ENCODE results near the gene HPS3. TPM values are rescaled to one million over a fixed set of nuclear protein-coding genes. Genes with fewer than 3 reads are reported as not detected.

The HPS3 gene
- total RNA-seq, 1 donor: 30.7 TPM

GRCh38 chr3:149118724-149119123 lies 10.7 kb upstream of the HPS3 start:
- DNase-seq (ENCODE audit: low read depth): no peak
- no peak overlapping the region for H3K4me3 ChIP-seq (ENCODE audit: low read depth, low read length)
- no peak for TF ChIP-seq CTCF (IDR thresholded peaks at IDR 0.05; ENCODE audit: insufficient read depth, low read depth, low read length)

GRCh38 chr3:149119466-149119865 lies 10.0 kb upstream of the HPS3 start:
- H3K4me3 ChIP-seq (ENCODE audit: low read depth, low read length): no peak overlapping the region
- DNase-seq (ENCODE audit: low read depth): no peak
- TF ChIP-seq CTCF (IDR thresholded peaks at IDR 0.05; ENCODE audit: insufficient read depth, low read depth, low read length): no peak

GRCh38 chr3:149120051-149120972 lies 9.1 kb upstream of the HPS3 start:
- H3K4me3 ChIP-seq (ENCODE audit: low read depth, low read length): no peak overlapping the region
- peak; percentile 80 for DNase-seq (ENCODE audit: low read depth)
- peak; percentile 62 for TF ChIP-seq CTCF (IDR thresholded peaks at IDR 0.05; ENCODE audit: insufficient read depth, low read depth, low read length)

- TF ChIP-seq CTCF (IDR thresholded peaks at IDR 0.05; ENCODE audit: insufficient read depth, low read depth, low read length): no peak
- DNase-seq (ENCODE audit: low read depth): no peak
- no peak overlapping the region for H3K4me3 ChIP-seq (ENCODE audit: low read depth, low read length)
Measured at GRCh38 chr3:149122721-149123578, 6.5 kb upstream of the HPS3 start.

- no peak for DNase-seq (ENCODE audit: low read depth)
- TF ChIP-seq CTCF (IDR thresholded peaks at IDR 0.05; ENCODE audit: insufficient read depth, low read depth, low read length): no peak
- H3K4me3 ChIP-seq (ENCODE audit: low read depth, low read length): peak overlapping the region; percentile 93
Measured at GRCh38 chr3:149128821-149129220, 617 bp upstream of the HPS3 start.

- H3K4me3 ChIP-seq (ENCODE audit: low read depth, low read length): no peak overlapping the region
- DNase-seq (ENCODE audit: low read depth): no peak
- no peak for TF ChIP-seq CTCF (IDR thresholded peaks at IDR 0.05; ENCODE audit: insufficient read depth, low read depth, low read length)
Measured at GRCh38 chr3:149131589-149131988, 2.2 kb downstream of the HPS3 start.

Data from fibroblast of villous mesenchyme (primary cell).